Measurements from ENCODE around the gene HBB.

GRCh38 chr11:5227681-5228080, 810 bp upstream of the HBB start:
- no peak for TF ChIP-seq HNF4A (conservative IDR thresholded peaks at IDR 0.05)
- TF ChIP-seq CTCF (IDR thresholded peaks at IDR 0.05; ENCODE audit: low read depth, low read length, missing input control): no peak
- no peak for TF ChIP-seq RAD21 (IDR thresholded peaks at IDR 0.05)
- TF ChIP-seq SP1 (IDR thresholded peaks at IDR 0.05): no peak
- no peak for TF ChIP-seq YY1 (IDR thresholded peaks at IDR 0.05)
- no peak for TF ChIP-seq MAX (IDR thresholded peaks at IDR 0.05)
- TF ChIP-seq ZBTB33 (IDR thresholded peaks at IDR 0.05): no peak
- no peak for TF ChIP-seq ATF3 (IDR thresholded peaks at IDR 0.05)
- TF ChIP-seq TAF1 (conservative IDR thresholded peaks at IDR 0.05): no peak
- TF ChIP-seq RXRA (IDR thresholded peaks at IDR 0.05): no peak
- TF ChIP-seq FOXA1 (IDR thresholded peaks at IDR 0.05): no peak
- TF ChIP-seq EGR1 (IDR thresholded peaks at IDR 0.05; ENCODE audit: low read depth in 2 of 2): no peak
- TF ChIP-seq HNF4G (IDR thresholded peaks at IDR 0.05): no peak
- TF ChIP-seq JUND (IDR thresholded peaks at IDR 0.05): no peak

Measured in liver (tissue), 3 donors.